ENCODE measurements around the gene MIGA1. TPM values are rescaled to one million over a fixed set of nuclear protein-coding genes. Genes with fewer than 3 reads are reported as not detected.
A peak's percentile ranks its signal among the peaks of the same experiment; 100 is the strongest.
"Not testable (repeated sequence)": the region's sequence is repeated elsewhere in the genome, so short reads cannot be mapped to it uniquely, and the experiment has no call there.

The MIGA1 gene
- total and polyA plus RNA-seq, 10 of the 15 experiments (the other 5 are each of a cell fraction or from before 2014, with no cell fraction given) = 1.3 to 7.2 (median 4.2) TPM

DNA sequence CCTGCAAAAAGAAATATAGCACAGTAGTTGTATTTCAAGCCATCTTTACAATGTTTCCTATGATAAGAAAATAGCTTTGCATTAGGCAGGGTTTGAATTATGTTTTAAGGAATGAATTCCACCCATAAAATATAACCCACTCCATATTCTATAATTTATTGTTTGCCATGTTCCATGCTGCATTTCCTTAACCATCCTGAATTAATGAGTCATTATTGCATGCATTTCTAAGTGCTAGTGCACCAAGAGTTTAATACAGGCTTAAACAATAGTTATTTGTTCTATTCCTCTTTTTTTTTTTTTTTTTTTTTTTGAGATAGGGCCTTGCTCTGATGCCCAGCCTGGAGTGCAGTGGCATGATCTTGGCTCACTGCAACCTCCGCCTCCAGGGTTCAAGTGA, 45.2 kb downstream of the MIGA1 start (continued):
- TF ChIP-seq, protein P1, sequence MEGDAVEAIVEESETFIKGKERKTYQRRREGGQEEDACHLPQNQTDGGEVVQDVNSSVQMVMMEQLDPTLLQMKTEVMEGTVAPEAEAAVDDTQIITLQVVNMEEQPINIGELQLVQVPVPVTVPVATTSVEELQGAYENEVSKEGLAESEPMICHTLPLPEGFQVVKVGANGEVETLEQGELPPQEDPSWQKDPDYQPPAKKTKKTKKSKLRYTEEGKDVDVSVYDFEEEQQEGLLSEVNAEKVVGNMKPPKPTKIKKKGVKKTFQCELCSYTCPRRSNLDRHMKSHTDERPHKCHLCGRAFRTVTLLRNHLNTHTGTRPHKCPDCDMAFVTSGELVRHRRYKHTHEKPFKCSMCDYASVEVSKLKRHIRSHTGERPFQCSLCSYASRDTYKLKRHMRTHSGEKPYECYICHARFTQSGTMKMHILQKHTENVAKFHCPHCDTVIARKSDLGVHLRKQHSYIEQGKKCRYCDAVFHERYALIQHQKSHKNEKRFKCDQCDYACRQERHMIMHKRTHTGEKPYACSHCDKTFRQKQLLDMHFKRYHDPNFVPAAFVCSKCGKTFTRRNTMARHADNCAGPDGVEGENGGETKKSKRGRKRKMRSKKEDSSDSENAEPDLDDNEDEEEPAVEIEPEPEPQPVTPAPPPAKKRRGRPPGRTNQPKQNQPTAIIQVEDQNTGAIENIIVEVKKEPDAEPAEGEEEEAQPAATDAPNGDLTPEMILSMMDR (IDR thresholded peaks at IDR 0.05 in 2 of 3, conservative IDR thresholded peaks at IDR 0.05 in 1 of 3; ENCODE audit: control insufficient read depth in 2 of 3, extremely low read depth in 1 of 3, insufficient read depth in 1 of 3, low read depth in 3 of 3, low read length in 3 of 3) = no peak
- TF ChIP-seq, protein P2, sequence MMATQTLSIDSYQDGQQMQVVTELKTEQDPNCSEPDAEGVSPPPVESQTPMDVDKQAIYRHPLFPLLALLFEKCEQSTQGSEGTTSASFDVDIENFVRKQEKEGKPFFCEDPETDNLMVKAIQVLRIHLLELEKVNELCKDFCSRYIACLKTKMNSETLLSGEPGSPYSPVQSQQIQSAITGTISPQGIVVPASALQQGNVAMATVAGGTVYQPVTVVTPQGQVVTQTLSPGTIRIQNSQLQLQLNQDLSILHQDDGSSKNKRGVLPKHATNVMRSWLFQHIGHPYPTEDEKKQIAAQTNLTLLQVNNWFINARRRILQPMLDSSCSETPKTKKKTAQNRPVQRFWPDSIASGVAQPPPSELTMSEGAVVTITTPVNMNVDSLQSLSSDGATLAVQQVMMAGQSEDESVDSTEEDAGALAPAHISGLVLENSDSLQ (IDR thresholded peaks at IDR 0.05) = no peak

DNA sequence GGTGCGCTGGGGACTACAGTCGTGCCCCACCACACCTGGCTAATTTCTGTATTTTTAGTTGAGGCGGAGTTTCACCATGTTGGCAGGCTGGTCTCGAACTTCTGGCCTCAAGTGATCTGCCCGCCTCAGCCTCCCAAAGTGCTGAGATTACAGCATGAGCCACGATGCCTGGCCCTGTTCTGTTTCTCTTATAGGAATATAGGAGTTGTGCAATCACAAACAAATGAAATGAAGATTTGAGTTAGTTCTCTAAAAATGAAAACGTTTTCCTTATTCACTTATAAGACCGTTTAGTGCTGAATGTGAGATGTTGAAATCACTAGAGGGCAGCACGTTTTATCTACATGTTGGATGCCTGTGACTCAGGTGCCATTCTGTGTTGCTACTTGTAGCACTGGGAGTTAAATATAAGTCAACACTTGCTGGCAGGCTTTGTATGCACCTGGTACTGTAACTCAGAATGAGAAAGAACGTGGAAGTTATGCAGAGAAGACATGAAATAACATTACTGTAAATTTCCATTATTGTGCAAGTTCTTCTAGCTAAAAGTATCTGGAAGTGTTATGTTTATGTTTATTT, 45.8 kb downstream of the MIGA1 start:
- no peak overlapping the region for H3K27ac ChIP-seq (ENCODE audit: control insufficient read depth, insufficient read depth)
- SMC1A ChIA-PET (ENCODE audit: uncharacterized antibody, unreplicated experiment) = interaction anchor here (0.7 to 1.9 kb wide), 11 partner anchors 8 to 289 kb away, joined by 3 to 14 read pairs (median 4); partner anchors contain the start of gene DNAJB4
- BruUV-seq (replicated peaks) = no TSS peak
- H4K20me1 ChIP-seq (ENCODE audit: control insufficient read depth, insufficient read depth) = no peaks in the 10 kb centered on the region
- DNase-seq (ENCODE audit: low read depth, low spot score) (peak; percentile 1), FAIRE-seq (peak; percentile 99), ATAC-seq (peak; percentile 72)
- H3K4me3 ChIP-seq = no peak overlapping the region
- POLR2A ChIA-PET = interaction anchor here (1.0 kb wide), 1 partner anchor 8 kb away, joined by 3 read pairs; no protein-coding TSS in a partner anchor
- intact Hi-C loops (cut with micrococcal nuclease; ENCODE audit: unreplicated experiment) = loop anchor here (2.0 kb wide), 1 partner anchor 290 kb away; no protein-coding TSS in a partner anchor
- H3K79me2 ChIP-seq (ENCODE audit: control insufficient read depth, insufficient read depth, low read length) = no peaks in the 10 kb centered on the region
- H3K9me3 ChIP-seq (replicated peaks; ENCODE audit: control insufficient read depth, insufficient read depth, low read length) = no peaks in the 10 kb centered on the region
- TF ChIP-seq RAD21 (IDR thresholded peaks at IDR 0.05; ENCODE audit: insufficient read depth, low read depth, low read length) = peak; percentile 41; the same call in 1 of the 2 replicates
- no peak for TF ChIP-seq ZNF24 (IDR thresholded peaks at IDR 0.05)
- peak; percentile 20; the same call in 1 of the 2 replicates for TF ChIP-seq SMC3 (IDR thresholded peaks at IDR 0.05; ENCODE audit: borderline replicate concordance, low read length)
- TF ChIP-seq, protein P1 (IDR thresholded peaks at IDR 0.05 in 2 of 3, conservative IDR thresholded peaks at IDR 0.05 in 1 of 3; ENCODE audit: control insufficient read depth in 2 of 3, extremely low read depth in 1 of 3, insufficient read depth in 1 of 3, low read depth in 3 of 3, low read length in 3 of 3) = peak; percentile 11 to 39 (median 31); a peak in 4 of 6 replicates
- H3K4me1 ChIP-seq (ENCODE audit: control insufficient read depth, insufficient read depth, low read length) = no peaks in the 10 kb centered on the region
- RAD21 ChIA-PET (ENCODE audit: unreplicated experiment) = interaction anchor here (1.6 to 2.8 kb wide), 2 partner anchors 9 to 289 kb away, joined by 7 to 9 read pairs; no protein-coding TSS in a partner anchor
- WGBS (ENCODE audit: insufficient coverage, insufficient replicate concordance, low lambda C conversion rate, missing lambda C conversion rate) = 29% methylated on average over 10 of the region's 10 CpGs
- no peak overlapping the region for H3K4me2 ChIP-seq (ENCODE audit: control insufficient read depth, insufficient read depth)
- CTCF ChIA-PET = interaction anchor here (0.6 to 4.6 kb wide), 15 partner anchors 9 to 297 kb away, joined by 3 to 40 read pairs (median 4); partner anchors contain the start of gene DNAJB4
- no peaks in the 10 kb centered on the region; a peak in 1 of 4 replicates for H3K36me3 ChIP-seq (ENCODE audit: control insufficient read depth in 2 of 2, insufficient read depth in 2 of 2, low read length in 1 of 2)
- H2AFZ ChIP-seq (ENCODE audit: control insufficient read depth, low read depth, low read length) = no peak overlapping the region
- no peaks in the 10 kb centered on the region for H3K27me3 ChIP-seq (replicated peaks in 1 of 2; ENCODE audit: control insufficient read depth in 2 of 2, insufficient read depth in 2 of 2, low read length in 1 of 2)
- no peak overlapping the region for H3K9ac ChIP-seq (ENCODE audit: control insufficient read depth, insufficient read depth, low read length)
- in situ Hi-C loops (cut with MboI) = loop anchor here (10.0 kb wide), 1 partner anchor 290 kb away; no protein-coding TSS in a partner anchor

DNA sequence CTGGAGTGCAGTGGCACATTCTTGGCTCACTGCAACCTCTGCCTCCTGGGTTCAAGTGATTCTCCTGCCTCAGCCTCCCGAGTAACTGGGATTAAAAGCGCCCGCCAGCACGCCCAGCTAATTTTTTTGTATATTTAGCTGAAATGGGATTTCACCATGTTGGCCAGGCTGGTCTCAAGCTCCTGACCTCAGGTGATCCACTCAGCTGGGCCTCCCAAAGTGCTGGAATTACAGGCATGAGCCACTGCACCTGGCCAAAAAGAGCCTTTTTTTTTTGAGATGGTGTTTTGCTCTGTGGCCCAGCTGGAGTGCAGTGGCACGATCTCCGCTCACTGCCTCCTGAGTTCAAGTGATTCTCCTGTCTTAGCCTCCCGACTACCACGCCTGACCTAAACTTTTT, 47.4 kb downstream of the MIGA1 start:
- H3K79me2 ChIP-seq (ENCODE audit: control insufficient read depth, insufficient read depth, low read length); H4K20me1 ChIP-seq (ENCODE audit: control insufficient read depth, insufficient read depth); intact Hi-C loops (cut with micrococcal nuclease; ENCODE audit: unreplicated experiment); H3K4me2 ChIP-seq (ENCODE audit: control insufficient read depth, insufficient read depth); POLR2A ChIA-PET; H3K4me1 ChIP-seq (ENCODE audit: control insufficient read depth, insufficient read depth, low read length); ATAC-seq; H3K9ac ChIP-seq (ENCODE audit: control insufficient read depth, insufficient read depth, low read length); H2AFZ ChIP-seq (ENCODE audit: control insufficient read depth, low read depth, low read length); BruUV-seq (replicated peaks); DNase-seq (ENCODE audit: low read depth, low spot score); FAIRE-seq; H3K27me3 ChIP-seq (replicated peaks in 1 of 2; ENCODE audit: control insufficient read depth in 2 of 2, insufficient read depth in 2 of 2, low read length in 1 of 2); H3K9me3 ChIP-seq (replicated peaks; ENCODE audit: control insufficient read depth, insufficient read depth, low read length); H3K4me3 ChIP-seq; H3K27ac ChIP-seq (ENCODE audit: control insufficient read depth, insufficient read depth); H3K36me3 ChIP-seq (ENCODE audit: control insufficient read depth in 2 of 2, insufficient read depth in 2 of 2, low read length in 1 of 2): not testable (repeated sequence)
- in situ Hi-C loops (cut with MboI) = loop anchor here (10.0 kb wide), 1 partner anchor 288 kb away; no protein-coding TSS in a partner anchor
- ChIA-PET RAD21 (ENCODE audit: unreplicated experiment) (interaction anchor here (2.8 kb wide), 1 partner anchor 10 kb away, joined by 7 read pairs; no protein-coding TSS in a partner anchor), SMC1A (ENCODE audit: uncharacterized antibody, unreplicated experiment) (interaction anchor here (0.8 to 1.9 kb wide), 8 partner anchors 9 to 287 kb away, joined by 3 to 14 read pairs (median 4); partner anchors contain the start of gene DNAJB4), CTCF (interaction anchor here (1.5 to 4.6 kb wide), 5 partner anchors 9 to 287 kb away, joined by 4 to 40 read pairs (median 6); no protein-coding TSS in a partner anchor)
- 100% methylated on average over 8 of the region's 8 CpGs for WGBS (ENCODE audit: insufficient coverage, insufficient replicate concordance, low lambda C conversion rate, missing lambda C conversion rate)

Data from GM12878 (cell line).